Glutamatergic neuron (in vitro differentiated cells): Measurements from ENCODE around the gene RAET1L. TPM values are rescaled to one million over a fixed set of nuclear protein-coding genes. Genes with fewer than 3 reads are reported as not detected.
"Not testable (repeated sequence)": the region's sequence is repeated elsewhere in the genome, so short reads cannot be mapped to it uniquely, and the experiment has no call there.

Source experiments
- DNase-seq: peaks from one replicate; pipeline ENCODE4 v3.0.0; 2022
- H3K27ac Mint-ChIP-seq: one replicate; pipeline ENCODE4 v1.8.0; 2020; ENCODE audit warnings: mild to moderate bottlenecking, mixed read lengths, inconsistent platforms; ENCODE audit not compliant: unreplicated experiment
- H3K27me3 Mint-ChIP-seq: one replicate; pipeline ENCODE4 v1.8.0; 2020; ENCODE audit warnings: mild to moderate bottlenecking, moderate library complexity, mixed read lengths, inconsistent platforms; ENCODE audit not compliant: unreplicated experiment
- H3K36me3 Mint-ChIP-seq: one replicate; pipeline ENCODE4 v1.8.0; 2020; ENCODE audit warnings: mild to moderate bottlenecking, mixed read lengths, inconsistent platforms; ENCODE audit not compliant: unreplicated experiment
- H3K4me1 Mint-ChIP-seq: one replicate; pipeline ENCODE4 v1.8.0; 2020; ENCODE audit warnings: mild to moderate bottlenecking, low read depth, mixed read lengths, inconsistent platforms; ENCODE audit not compliant: unreplicated experiment
- H3K4me3 Mint-ChIP-seq: one replicate; pipeline ENCODE4 v1.8.0; 2020; ENCODE audit warnings: mild to moderate bottlenecking, mixed read lengths, inconsistent platforms; ENCODE audit not compliant: unreplicated experiment
- H3K9me3 Mint-ChIP-seq: one replicate; pipeline ENCODE4 v1.8.0; 2020; ENCODE audit warnings: mild to moderate bottlenecking, moderate library complexity, mixed read lengths, inconsistent platforms; ENCODE audit not compliant: unreplicated experiment
- total RNA-seq: library from RNA; stranded (reverse); fragmentation: NEBNext Ultra II Directional; extraction: Animal tissue kit (Norgen Biotek cat#: 25700); gene quantifications from one replicate; pipeline ENCODE4 v1.2.1, GENCODE V29; 2021; ENCODE audit not compliant: unreplicated experiment
- TF ChIP-seq, protein P1 (sequence below): fragments of 200-600 bp; sonication (generic); IDR thresholded peaks from one replicate; pipeline ENCODE4 v1.5.0; 2021; ENCODE audit not compliant: partially characterized antibody, unreplicated experiment

Gene RAET1L
- total RNA-seq, 1 donor from 2014 or later, result not detected

DNA sequence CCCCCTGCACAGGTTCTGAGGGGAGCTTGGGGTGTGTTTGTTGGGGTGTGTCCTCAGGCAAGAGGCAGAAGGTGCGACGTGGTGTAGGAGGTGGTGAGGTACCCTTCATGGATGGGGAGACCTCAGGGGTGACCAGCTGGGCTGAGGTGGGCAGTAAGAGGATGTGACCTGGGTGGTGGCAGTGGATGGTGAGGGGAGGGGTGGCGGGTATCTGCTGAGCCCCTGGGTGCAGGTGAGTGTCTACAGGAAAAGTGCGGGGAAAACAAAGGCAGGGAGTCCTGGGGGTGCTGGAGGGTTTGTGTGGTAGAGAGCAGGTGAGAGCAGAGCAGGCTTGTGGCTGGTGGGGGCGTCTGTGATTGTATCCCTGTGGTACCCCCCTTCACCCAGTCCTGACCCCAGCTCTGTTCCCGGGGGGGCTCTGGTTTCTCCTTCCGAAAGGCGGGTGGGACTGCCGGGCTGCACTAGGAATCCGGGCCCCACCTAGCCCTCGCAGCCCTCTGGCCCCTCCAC is 631 bp downstream of the RAET1L start:
- peaks cover 8% of the 10 kb centered on the region for H3K27me3 Mint-ChIP-seq
- no peak overlapping the region for H3K27ac Mint-ChIP-seq
- no peak overlapping the region for H3K4me3 Mint-ChIP-seq
- TF ChIP-seq, protein P1, sequence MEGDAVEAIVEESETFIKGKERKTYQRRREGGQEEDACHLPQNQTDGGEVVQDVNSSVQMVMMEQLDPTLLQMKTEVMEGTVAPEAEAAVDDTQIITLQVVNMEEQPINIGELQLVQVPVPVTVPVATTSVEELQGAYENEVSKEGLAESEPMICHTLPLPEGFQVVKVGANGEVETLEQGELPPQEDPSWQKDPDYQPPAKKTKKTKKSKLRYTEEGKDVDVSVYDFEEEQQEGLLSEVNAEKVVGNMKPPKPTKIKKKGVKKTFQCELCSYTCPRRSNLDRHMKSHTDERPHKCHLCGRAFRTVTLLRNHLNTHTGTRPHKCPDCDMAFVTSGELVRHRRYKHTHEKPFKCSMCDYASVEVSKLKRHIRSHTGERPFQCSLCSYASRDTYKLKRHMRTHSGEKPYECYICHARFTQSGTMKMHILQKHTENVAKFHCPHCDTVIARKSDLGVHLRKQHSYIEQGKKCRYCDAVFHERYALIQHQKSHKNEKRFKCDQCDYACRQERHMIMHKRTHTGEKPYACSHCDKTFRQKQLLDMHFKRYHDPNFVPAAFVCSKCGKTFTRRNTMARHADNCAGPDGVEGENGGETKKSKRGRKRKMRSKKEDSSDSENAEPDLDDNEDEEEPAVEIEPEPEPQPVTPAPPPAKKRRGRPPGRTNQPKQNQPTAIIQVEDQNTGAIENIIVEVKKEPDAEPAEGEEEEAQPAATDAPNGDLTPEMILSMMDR, result no peak
- H3K9me3 Mint-ChIP-seq, result peaks cover 2% of the 10 kb centered on the region
- no peaks in the 10 kb centered on the region for H3K36me3 Mint-ChIP-seq
- no peak for DNase-seq
- peaks cover 3% of the 10 kb centered on the region for H3K4me1 Mint-ChIP-seq

DNA sequence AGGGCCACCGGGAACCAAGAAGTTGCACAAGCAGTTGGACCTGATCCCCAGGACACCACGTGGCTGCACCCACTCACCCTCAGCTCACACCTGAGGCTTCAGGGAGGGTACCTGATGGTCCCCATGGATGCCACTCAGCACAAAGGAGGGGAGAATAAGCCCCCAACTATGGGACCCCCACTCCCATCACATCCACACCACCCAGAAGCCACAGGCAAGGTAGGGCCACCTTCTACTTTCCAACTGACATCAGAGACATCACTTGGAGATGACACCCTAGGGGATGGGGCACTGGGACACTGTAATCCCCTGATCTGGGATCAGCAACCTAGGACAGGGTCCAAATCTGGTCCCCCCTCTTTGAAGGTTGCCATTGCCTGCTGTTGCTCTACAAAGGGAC is 1.3 kb downstream of the RAET1L start:
- H3K27me3 Mint-ChIP-seq, H3K4me1 Mint-ChIP-seq, DNase-seq, H3K4me3 Mint-ChIP-seq, H3K36me3 Mint-ChIP-seq, H3K9me3 Mint-ChIP-seq, H3K27ac Mint-ChIP-seq: not testable (repeated sequence)

DNA sequence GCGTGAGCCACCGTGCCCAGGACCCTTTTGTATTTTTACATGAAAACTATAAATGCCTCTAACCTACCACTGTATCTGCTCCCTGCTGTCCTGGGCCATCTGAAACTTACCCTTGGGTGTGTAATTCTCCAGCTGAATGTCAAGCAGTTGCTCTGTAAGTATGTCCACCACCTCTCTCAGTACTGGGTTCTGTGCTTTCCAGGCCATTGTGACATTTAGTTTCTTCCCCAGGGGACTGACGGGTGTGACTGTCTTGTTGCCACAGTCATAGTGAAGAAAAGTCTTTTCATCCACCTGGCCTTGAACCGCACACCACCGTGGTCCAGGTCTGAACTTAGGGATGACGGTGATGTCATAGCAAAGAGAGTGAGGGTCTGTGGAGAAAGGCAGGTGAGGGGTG is 3.5 kb downstream of the RAET1L start:
- H3K36me3 Mint-ChIP-seq, DNase-seq, H3K4me1 Mint-ChIP-seq, H3K4me3 Mint-ChIP-seq, H3K9me3 Mint-ChIP-seq, H3K27ac Mint-ChIP-seq, H3K27me3 Mint-ChIP-seq: not testable (repeated sequence)

DNA sequence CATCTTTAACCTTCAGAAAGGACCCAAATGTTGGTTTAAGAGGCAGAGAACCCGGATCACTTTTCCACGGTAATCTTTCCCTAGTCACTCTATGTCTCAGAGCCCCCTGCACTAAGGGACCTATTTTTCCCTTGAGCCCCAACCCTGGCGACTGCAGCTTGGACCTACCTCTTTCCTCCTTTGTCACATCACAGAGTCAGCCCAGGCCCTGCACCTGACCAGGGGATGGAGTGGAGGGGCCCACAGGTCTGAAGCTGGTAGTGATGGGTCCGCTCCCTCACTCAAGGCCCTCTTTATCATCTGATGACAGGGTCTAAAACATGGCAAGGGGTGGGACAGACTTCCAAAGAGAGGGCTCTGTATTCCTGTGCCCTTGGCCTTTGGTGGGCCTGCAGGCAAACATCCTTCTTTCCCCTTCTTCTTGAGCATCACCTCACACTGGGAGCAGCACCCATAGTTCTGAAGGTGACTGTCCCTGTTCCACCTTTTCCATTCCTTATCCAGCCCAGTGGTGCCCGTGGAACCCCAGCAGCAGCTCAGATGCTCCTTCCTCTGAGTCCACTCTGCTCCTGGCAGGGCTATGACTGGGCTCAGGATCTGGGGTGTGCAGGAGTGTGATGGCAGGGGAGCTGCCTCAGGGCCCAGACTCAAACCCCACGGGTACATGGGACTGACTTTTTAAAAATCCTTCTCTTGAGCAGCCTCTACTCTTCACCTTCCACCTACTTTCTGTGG is 6.3 kb downstream of the RAET1L start:
- H3K27me3 Mint-ChIP-seq, result peaks cover 17% of the 10 kb centered on the region
- H3K36me3 Mint-ChIP-seq, result no peaks in the 10 kb centered on the region
- no peak for DNase-seq
- H3K4me1 Mint-ChIP-seq, result peaks cover 6% of the 10 kb centered on the region
- no peak overlapping the region for H3K4me3 Mint-ChIP-seq
- TF ChIP-seq, protein P1, result no peak
- no peak overlapping the region for H3K27ac Mint-ChIP-seq
- H3K9me3 Mint-ChIP-seq, result peaks cover 1% of the 10 kb centered on the region

DNA sequence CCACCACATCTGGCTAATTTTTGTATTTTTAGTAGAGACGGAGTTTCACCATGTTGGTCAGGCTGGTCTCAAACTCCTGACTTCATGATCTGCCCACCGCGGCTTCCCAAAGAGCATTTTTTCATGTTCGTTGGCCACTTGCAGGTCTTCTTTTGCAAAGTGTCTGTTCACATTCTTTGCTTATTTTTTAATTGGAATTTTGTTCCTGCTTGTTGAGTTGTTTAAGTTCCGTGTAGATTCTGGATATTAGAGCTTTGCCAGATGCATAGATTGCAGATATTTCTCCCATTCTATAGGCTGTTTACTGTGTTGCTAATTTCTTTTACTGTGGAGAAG is 8.2 kb downstream of the RAET1L start:
- H3K4me3 Mint-ChIP-seq, H3K9me3 Mint-ChIP-seq, H3K36me3 Mint-ChIP-seq, H3K4me1 Mint-ChIP-seq, H3K27ac Mint-ChIP-seq, DNase-seq: not testable (repeated sequence)
- H3K27me3 Mint-ChIP-seq, result peaks cover 24% of the 10 kb centered on the region

DNA sequence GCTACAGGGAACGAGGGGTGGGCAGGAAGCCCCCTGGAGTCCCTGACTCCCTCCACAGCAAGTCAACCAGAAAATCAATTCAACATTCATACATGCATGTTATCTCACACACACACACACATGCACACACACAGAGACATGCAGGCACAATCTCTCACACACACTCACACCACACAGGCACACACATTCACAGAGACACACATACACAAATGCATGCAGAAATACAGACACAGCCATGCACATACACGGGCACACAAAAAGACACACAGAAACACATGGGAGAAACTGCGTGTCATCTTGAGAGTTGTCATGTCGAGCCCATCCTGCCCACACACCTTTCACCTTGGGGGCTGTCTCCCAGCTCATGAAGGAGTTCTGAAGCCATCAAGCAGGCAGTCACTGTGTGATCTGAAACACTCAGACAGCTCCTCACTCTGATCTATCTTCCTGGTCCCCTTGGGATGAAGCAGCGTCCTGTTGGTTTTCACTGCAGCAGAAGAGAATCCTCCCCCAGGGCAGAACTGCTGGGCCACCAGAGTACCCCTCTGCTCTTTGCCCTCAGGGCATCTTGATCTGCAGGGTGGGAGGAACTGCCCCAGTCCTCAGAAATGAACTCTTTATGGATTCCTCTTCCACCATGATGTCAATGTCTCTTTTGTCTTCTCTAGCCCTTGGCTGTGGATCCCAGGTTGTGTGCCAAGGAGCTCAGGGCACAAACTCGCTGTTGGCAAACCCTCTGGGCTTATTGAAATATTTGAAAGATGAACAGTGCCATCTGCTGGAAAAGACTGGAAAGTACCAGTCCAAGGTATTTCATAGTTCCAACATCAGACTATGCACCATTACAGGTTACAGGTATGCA is 8.8 kb downstream of the RAET1L start:
- TF ChIP-seq, protein P1, result peak; percentile 78
- Mint-ChIP-seq H3K4me1 (peaks cover 6% of the 10 kb centered on the region), H3K9me3 (peaks cover 2% of the 10 kb centered on the region), H3K27ac (no peak overlapping the region), H3K4me3 (no peak overlapping the region), H3K27me3 (peaks cover 27% of the 10 kb centered on the region), H3K36me3 (no peaks in the 10 kb centered on the region)
- DNase-seq, result no peak

DNA sequence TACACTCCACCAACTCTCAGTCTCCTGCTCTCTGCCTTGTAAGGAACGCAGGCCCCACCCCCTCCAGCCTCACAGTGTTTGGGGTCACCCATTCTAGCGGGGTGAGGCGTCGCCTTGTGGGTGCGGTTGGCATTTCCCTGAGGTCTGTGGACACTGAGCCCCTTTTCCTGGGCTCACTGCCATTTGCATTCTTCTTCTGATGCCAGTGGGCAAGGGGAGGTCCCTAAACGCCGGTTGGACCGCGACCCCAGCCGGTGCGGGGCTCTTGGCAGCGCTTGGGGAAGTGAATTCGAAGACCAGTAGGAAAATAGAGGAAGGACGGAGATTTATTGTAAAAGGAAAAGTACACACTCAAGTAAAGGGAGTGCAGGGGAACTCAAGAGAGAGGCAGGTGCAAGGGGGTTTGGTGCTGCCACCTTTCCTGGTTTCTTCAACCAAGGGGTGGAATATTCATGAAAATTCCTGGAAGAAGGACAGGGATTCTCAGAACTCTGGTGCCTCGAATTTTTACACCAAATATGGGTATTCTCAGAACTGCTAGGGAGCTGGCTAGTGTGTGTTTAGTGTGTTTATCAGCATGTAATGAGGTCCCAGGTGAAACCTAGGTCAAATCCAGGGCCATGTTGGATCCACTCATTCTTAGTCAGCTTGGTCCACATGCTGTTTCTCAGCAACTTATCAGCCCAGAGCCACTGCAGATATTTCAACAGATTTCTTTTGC is 9.9 kb downstream of the RAET1L start:
- Mint-ChIP-seq H3K27me3 (peaks cover 28% of the 10 kb centered on the region), H3K4me3 (peak overlapping the region; percentile 52)
- not testable (repeated sequence) for H3K4me1 Mint-ChIP-seq, DNase-seq, H3K36me3 Mint-ChIP-seq, H3K27ac Mint-ChIP-seq, H3K9me3 Mint-ChIP-seq

GRCh38 chr6:150014623-150015280 is 10.6 kb downstream of the RAET1L start:
- not testable (repeated sequence) for H3K4me1 Mint-ChIP-seq, H3K36me3 Mint-ChIP-seq, DNase-seq, H3K9me3 Mint-ChIP-seq, H3K27ac Mint-ChIP-seq
- peak overlapping the region; percentile 52 for H3K4me3 Mint-ChIP-seq
- H3K27me3 Mint-ChIP-seq, result peaks cover 32% of the 10 kb centered on the region
